ENCODE results near the gene ADIPOR1. TPM values are rescaled to one million over a fixed set of nuclear protein-coding genes. Genes with fewer than 3 reads are reported as not detected.
A peak's percentile ranks its signal among the peaks of the same experiment; 100 is the strongest.

Gene ADIPOR1
- total RNA-seq, 4 donors from 2014 or later = 124 to 190 (median 169) TPM

- no peak for DNase-seq (ENCODE audit: low spot score in 2 of 2)
- Histone ChIP-seq H3K4me3 (no peak overlapping the region), H3K36me3 (no peaks in the 10 kb centered on the region), H3K4me1 (no peaks in the 10 kb centered on the region), H3K27ac (no peak overlapping the region), H3K9me3 (no peaks in the 10 kb centered on the region), H3K27me3 (peaks cover 14% of the 10 kb centered on the region)
- no peak for TF ChIP-seq CTCF (IDR thresholded peaks at IDR 0.05)
- no peak for TF ChIP-seq POLR2AphosphoS5 (IDR thresholded peaks at IDR 0.05)
- TF ChIP-seq EP300 (IDR thresholded peaks at IDR 0.05) = no peak
- TF ChIP-seq POLR2A (IDR thresholded peaks at IDR 0.05) = no peak
- 94% methylated on average over 2 of the region's 2 CpGs for WGBS
Observed at GRCh38 chr1:202979459-202979858, 21.3 kb upstream of the ADIPOR1 start.

- 51% methylated on average over 3 of the region's 3 CpGs for WGBS
- no peaks in the 10 kb centered on the region for H3K36me3 ChIP-seq
- H3K4me1 ChIP-seq = no peaks in the 10 kb centered on the region
- no peak for DNase-seq (ENCODE audit: low spot score in 2 of 2)
- TF ChIP-seq CTCF (IDR thresholded peaks at IDR 0.05) (no peak), EP300 (IDR thresholded peaks at IDR 0.05) (no peak), POLR2A (IDR thresholded peaks at IDR 0.05) (no peak), POLR2AphosphoS5 (IDR thresholded peaks at IDR 0.05) (no peak)
- H3K4me3 ChIP-seq = no peak overlapping the region
- peaks cover 14% of the 10 kb centered on the region for H3K27me3 ChIP-seq
- H3K9me3 ChIP-seq = no peaks in the 10 kb centered on the region
- no peak overlapping the region for H3K27ac ChIP-seq
Observed at GRCh38 chr1:202976633-202977032, 18.5 kb upstream of the ADIPOR1 start.

GRCh38 chr1:202974856-202975255 is 16.7 kb upstream of the ADIPOR1 start:
- DNase-seq (ENCODE audit: low spot score in 2 of 2) = no peak
- no peaks in the 10 kb centered on the region for H3K9me3 ChIP-seq
- no peaks in the 10 kb centered on the region for H3K36me3 ChIP-seq
- H3K4me1 ChIP-seq = no peaks in the 10 kb centered on the region
- WGBS = 86% methylated on average over 3 of the region's 3 CpGs
- H3K27me3 ChIP-seq = peaks cover 14% of the 10 kb centered on the region
- TF ChIP-seq EP300 (IDR thresholded peaks at IDR 0.05) (no peak), CTCF (IDR thresholded peaks at IDR 0.05) (no peak), POLR2A (IDR thresholded peaks at IDR 0.05) (no peak), POLR2AphosphoS5 (IDR thresholded peaks at IDR 0.05) (no peak)
- no peak overlapping the region for H3K4me3 ChIP-seq
- H3K27ac ChIP-seq = no peak overlapping the region

- H3K27ac ChIP-seq = no peak overlapping the region
- H3K4me3 ChIP-seq = no peak overlapping the region
- H3K4me1 ChIP-seq = peaks cover 19% of the 10 kb centered on the region
- 68% methylated on average over 4 of the region's 4 CpGs for WGBS
- TF ChIP-seq EP300 (IDR thresholded peaks at IDR 0.05) = no peak
- no peak for TF ChIP-seq CTCF (IDR thresholded peaks at IDR 0.05)
- no peak for TF ChIP-seq POLR2AphosphoS5 (IDR thresholded peaks at IDR 0.05)
- no peak for TF ChIP-seq POLR2A (IDR thresholded peaks at IDR 0.05)
- DNase-seq (ENCODE audit: low spot score in 2 of 2) = no peak
- H3K27me3 ChIP-seq = peaks cover 7% of the 10 kb centered on the region
- H3K9me3 ChIP-seq = no peaks in the 10 kb centered on the region
- no peaks in the 10 kb centered on the region for H3K36me3 ChIP-seq
Observed at GRCh38 chr1:202972046-202972445, 13.9 kb upstream of the ADIPOR1 start.

GRCh38 chr1:202968895-202969295 is 10.8 kb upstream of the ADIPOR1 start:
- Histone ChIP-seq H3K36me3 (peaks cover 6% of the 10 kb centered on the region), H3K4me3 (no peak overlapping the region), H3K4me1 (peaks cover 46% of the 10 kb centered on the region), H3K27ac (no peak overlapping the region), H3K27me3 (no peaks in the 10 kb centered on the region), H3K9me3 (no peaks in the 10 kb centered on the region)
- no peak for DNase-seq (ENCODE audit: low spot score in 2 of 2)
- TF ChIP-seq CTCF (IDR thresholded peaks at IDR 0.05) (peak; percentile 34 to 72), POLR2AphosphoS5 (IDR thresholded peaks at IDR 0.05) (no peak)
- 27% methylated on average over 5 of the region's 5 CpGs for WGBS

All from suprapubic skin (tissue), 4 donors.